HepG2 (cell line): ENCODE results near the gene ARID5B. TPM values are rescaled to one million over a fixed set of nuclear protein-coding genes. Genes with fewer than 3 reads are reported as not detected.

Experiments
- ATAC-seq: fragments of 200-7000 bp; cut with Tn5 transposase; 3 replicates; pipeline ENCODE4 v1.9.1; 2020; ENCODE audit warnings: mild to moderate bottlenecking, moderate library complexity
- BruUV-seq: library from RNA; stranded (reverse); fragments of 400-500 nt; replicated peaks from 2 replicates; lab custom pipeline; 2021; lab: Mats Ljungman, UMichigan
- CTCF ChIA-PET: fragments of 300-600 bp; formaldehyde crosslinking; extraction: SDS; loops from one replicate; lab custom pipeline; 2021; ENCODE audit warnings: low total read pairs, inconsistent platforms, low intra/inter-chr PET ratio; lab: Yijun Ruan, JAX
- POLR2A ChIA-PET: fragments of 350-600 bp; sonication (Branson Sonifier 250); formaldehyde crosslinking; loops from one replicate; lab custom pipeline; 2020; ENCODE audit warnings: antibody characterized with exemption, inconsistent platforms; lab: Yijun Ruan, JAX
- DNase-seq: peaks from one replicate; pipeline ENCODE4 v3.0.0-alpha.2; 2015; ENCODE audit warnings: low spot score
- FAIRE-seq: peaks from 3 replicates; lab custom pipeline; 2011; peaks lifted over from hg19 to GRCh38; lab: Jason Lieb, UNC
- H2AFZ ChIP-seq: one replicate; pipeline ENCODE4 v1.6.1; 2011; ENCODE audit warnings: low read length, inconsistent platforms
- H3K27ac ChIP-seq: fragments of 300-600 bp; 3 replicates; pipeline ENCODE4 v1.8.0; 2011; ENCODE audit warnings: mixed run types, mild to moderate bottlenecking, mixed read lengths, low read length, inconsistent platforms; ENCODE audit not compliant: insufficient read depth; ENCODE audit errors: extremely low read length
- H3K27me3 ChIP-seq, 2 experiments: fragments of 200-600 bp in 1 of 2; 2 replicates in 1 of 2; 3 replicates in 1 of 2; pipeline versions ENCODE4 v1.6.0 to v1.8.0; 2011; ENCODE audit warnings: low read length in 2 of 2, mild to moderate bottlenecking in 2 of 2, moderate library complexity in 2 of 2, inconsistent platforms in 1 of 2; ENCODE audit not compliant: insufficient read depth in 2 of 2, control insufficient read depth in 1 of 2
- H3K36me3 ChIP-seq, 2 experiments: fragments of 200-600 bp in 1 of 2; replicated peaks in 1 of 2; 2 replicates in 1 of 2; 3 replicates in 1 of 2; pipeline versions ENCODE4 v1.5.1 to v1.8.0; 2011; ENCODE audit warnings: low read length in 2 of 2, inconsistent platforms in 1 of 2; ENCODE audit not compliant: insufficient read depth in 2 of 2, control insufficient read depth in 1 of 2
- H3K4me1 ChIP-seq: 2 replicates; pipeline ENCODE4 v1.5.1; 2012; ENCODE audit warnings: low read length, inconsistent platforms; ENCODE audit not compliant: insufficient read depth
- H3K4me2 ChIP-seq: 2 replicates; pipeline ENCODE4 v1.6.0; 2011; ENCODE audit warnings: low read depth, low read length, inconsistent platforms
- H3K4me3 ChIP-seq, 3 experiments: fragments of 200-600 bp in 1 of 3; sonication (generic), shearing (Covaris generic) in 1 of 3; replicated peaks in 1 of 3; 2 replicates each; pipeline ENCODE4 v1.5.1; 2011 to 2016; ENCODE audit warnings: low read length in 3 of 3, inconsistent platforms in 2 of 3, low read depth in 2 of 3, mild to moderate bottlenecking in 2 of 3, control low read depth in 1 of 3, mixed read lengths in 1 of 3; ENCODE audit not compliant: insufficient read depth in 1 of 3
- H3K79me2 ChIP-seq: one replicate; pipeline ENCODE4 v1.6.1; 2011; ENCODE audit warnings: low read length, inconsistent platforms; ENCODE audit not compliant: insufficient read depth
- H3K9ac ChIP-seq: 2 replicates; pipeline ENCODE4 v1.6.0; 2011; ENCODE audit warnings: mild to moderate bottlenecking, low read depth, low read length, inconsistent platforms; ENCODE audit not compliant: insufficient read depth
- H3K9me3 ChIP-seq: 2 replicates; pipeline ENCODE4 v1.5.1; 2012; ENCODE audit warnings: mild to moderate bottlenecking, low read length
- H4K20me1 ChIP-seq: 2 replicates; pipeline ENCODE4 v1.6.0; 2011; ENCODE audit warnings: inconsistent platforms, mild to moderate bottlenecking, low read length, moderate library complexity; ENCODE audit not compliant: insufficient read depth
- AHDC1 ChIP-seq: sonication (generic); formaldehyde crosslinking; IDR thresholded peaks from 2 replicates; pipeline ENCODE4 v1.5.1; 2020; ENCODE audit warnings: mild to moderate bottlenecking, missing genetic modification reagents, borderline replicate concordance
- AKAP8 ChIP-seq: sonication (generic); formaldehyde crosslinking; IDR thresholded peaks from 2 replicates; pipeline ENCODE4 v1.5.1; 2020; ENCODE audit warnings: mild to moderate bottlenecking, missing genetic modification reagents
- DMAP1 ChIP-seq: IDR thresholded peaks from 2 replicates; pipeline ENCODE4 v1.6.1; 2016
- E2F2 ChIP-seq: sonication (generic); formaldehyde crosslinking; IDR thresholded peaks from 2 replicates; pipeline ENCODE4 v1.4.0; 2020; ENCODE audit warnings: missing genetic modification reagents, borderline replicate concordance
- REST ChIP-seq, 2 experiments: IDR thresholded peaks; 2 replicates each; pipeline ENCODE4 v1.6.1; 2011 to 2012; ENCODE audit warnings: low read length in 2 of 2, borderline replicate concordance in 1 of 2, low read depth in 1 of 2, mild to moderate bottlenecking in 1 of 2, moderate library complexity in 1 of 2
- SATB2 ChIP-seq: sonication (generic); formaldehyde crosslinking; IDR thresholded peaks from 2 replicates; pipeline ENCODE4 v1.5.0; 2020; ENCODE audit warnings: missing genetic modification reagents
- SP5 ChIP-seq: IDR thresholded peaks from 2 replicates; pipeline ENCODE4 v1.6.1; 2016; ENCODE audit warnings: low read depth, borderline replicate concordance
- SSRP1 ChIP-seq: IDR thresholded peaks from 2 replicates; pipeline ENCODE4 v1.6.1; 2016; ENCODE audit warnings: control low read depth
- ZNF441 ChIP-seq: sonication (generic); formaldehyde crosslinking; IDR thresholded peaks from 2 replicates; pipeline ENCODE4 v1.7.0; 2021; ENCODE audit warnings: missing genetic modification reagents, borderline replicate concordance
- ZNF576 ChIP-seq: sonication (generic); formaldehyde crosslinking; IDR thresholded peaks from 2 replicates; pipeline ENCODE4 v1.4.0; 2020; ENCODE audit warnings: mild to moderate bottlenecking, missing genetic modification reagents
- ZNF788 ChIP-seq: sonication (generic); formaldehyde crosslinking; IDR thresholded peaks from 2 replicates; pipeline ENCODE4 v1.5.0; 2020; ENCODE audit warnings: mild to moderate bottlenecking, missing genetic modification reagents, borderline replicate concordance
- in situ Hi-C: cut with HindIII; loops from 2 replicates; pipeline ENCODE4 v1.10.0; 2017; ENCODE audit warnings: low pct_unique_long_range_greater_than_20kb; ENCODE audit not compliant: extremely low pct_ligation_motif_present
- intact Hi-C: fragments of 100-400 bp; cut with micrococcal nuclease; formaldehyde crosslinking; loops from one replicate; pipeline ENCODE4 v1.10.0; 2022; ENCODE audit not compliant: unreplicated experiment
- polyA plus RNA-seq, 8 experiments: library from polyadenylated mRNA; depleted of rRNA in 3 of 8; stranded (reverse) in 7 of 8; unstranded in 1 of 8; fragments of >200 nt; fragmentation: Illumina TruSeq in 4 of 8; extraction: Trizol in 4 of 8; gene quantifications; 2 replicates each; pipeline versions ENCODE4 v1.2.1 to v1.2.3, GENCODE V29; 2011 to 2016; ENCODE audit warnings: low read depth in 4 of 8, missing spikeins in 1 of 8, mixed read lengths in 1 of 8; ENCODE audit not compliant: insufficient read depth in 1 of 8
- total RNA-seq, 5 experiments: library from RNA; depleted of rRNA; stranded (reverse); fragments of >200 nt; fragmentation: Illumina TruSeq; extraction: Trizol; gene quantifications; 2 replicates each; pipeline ENCODE4 v1.2.3, GENCODE V29; 2016; ENCODE audit warnings: low read depth in 1 of 5

ARID5B gene
- total and polyA plus RNA-seq, 2 of the 13 experiments (the other 11 are each of a cell fraction or from before 2014, with no cell fraction given) = 6.2 to 21.1 TPM

GRCh38 chr10:61971003-61971325 lies 69.5 kb downstream of the ARID5B start:
- no peaks in the 10 kb centered on the region for H4K20me1 ChIP-seq
- H3K36me3 ChIP-seq = peaks cover 0 to 5% of the 10 kb centered on the region in 2 experiments; a peak in 3 of 5 replicates
- H3K9me3 ChIP-seq = no peaks in the 10 kb centered on the region
- H2AFZ ChIP-seq = no peak overlapping the region
- ChIA-PET CTCF (no interaction called here), POLR2A (no interaction called here)
- no peak overlapping the region for H3K4me3 ChIP-seq
- FAIRE-seq (no peak), DNase-seq (no peak), ATAC-seq (no peak)
- no peak overlapping the region for H3K4me2 ChIP-seq
- H3K79me2 ChIP-seq = peaks cover 9% of the 10 kb centered on the region
- no peaks in the 10 kb centered on the region for H3K27me3 ChIP-seq
- no peak overlapping the region for H3K9ac ChIP-seq
- intact Hi-C loops = no loop called here
- H3K4me1 ChIP-seq = peaks cover 67% of the 10 kb centered on the region
- no TSS peak for BruUV-seq
- in situ Hi-C loops = no loop called here
- H3K27ac ChIP-seq = no peak overlapping the region
- TF ChIP-seq SATB2 (CRISPR knock-in tag) (no peak), AHDC1 (CRISPR knock-in tag) (no peak), SSRP1 (no peak), REST (IDR thresholded peaks at IDR 0.05; ENCODE audit: borderline replicate concordance in 1 of 2, low read depth in 1 of 2, low read length in 2 of 2) (no peak), DMAP1 (no peak), E2F2 (CRISPR knock-in tag) (no peak), SP5 (CRISPR knock-in tag) (no peak), ZNF788 (CRISPR knock-in tag) (no peak), ZNF576 (CRISPR knock-in tag) (no peak), ZNF441 (CRISPR knock-in tag) (no peak), AKAP8 (CRISPR knock-in tag) (no peak)
